GM13976 (cell line): ENCODE measurements around the gene MAP2K2.
"Not testable (repeated sequence)": the region's sequence is repeated elsewhere in the genome, so short reads cannot be mapped to it uniquely, and the experiment has no call there.

Source experiments
- DNase-seq: peaks from one replicate; pipeline ENCODE4 v3.0.0; 2012; ENCODE audit warnings: low spot score
- CTCF ChIP-seq: IDR thresholded peaks from 2 replicates; pipeline ENCODE4 v1.5.1; 2012; ENCODE audit warnings: borderline replicate concordance, mild to moderate bottlenecking; ENCODE audit not compliant: insufficient read depth; ENCODE audit errors: extremely low read depth, missing control alignments, control extremely low read depth
- in situ Hi-C: fragments of 300-500 bp; cut with MboI; formaldehyde crosslinking; loops from one replicate; pipeline ENCODE4 v1.12.0; 2022; ENCODE audit warnings: low sequenced_read_pairs, mixed read lengths, inconsistent platforms; ENCODE audit not compliant: unreplicated experiment

MAP2K2 gene

GRCh38 chr19:4154571-4155312, 30.8 kb upstream of the MAP2K2 start:
- TF ChIP-seq CTCF = no peak
- in situ Hi-C loops = no loop called here
- DNase-seq = no peak

GRCh38 chr19:4152241-4152998, 28.5 kb upstream of the MAP2K2 start:
- DNase-seq = peak; percentile 25
- in situ Hi-C loops = no loop called here
- no peak for TF ChIP-seq CTCF

- TF ChIP-seq CTCF = no peak
- in situ Hi-C loops = no loop called here
- DNase-seq = no peak
Measured at GRCh38 chr19:4151623-4152022, 27.7 kb upstream of the MAP2K2 start.

GRCh38 chr19:4149518-4150288, 25.8 kb upstream of the MAP2K2 start:
- no peak for DNase-seq
- TF ChIP-seq CTCF = no peak
- in situ Hi-C loops = no loop called here

- in situ Hi-C loops = no loop called here
- TF ChIP-seq CTCF = no peak
- peak; percentile 8 for DNase-seq
Measured at GRCh38 chr19:4144666-4145249, 20.8 kb upstream of the MAP2K2 start.

GRCh38 chr19:4142916-4143315, 19.0 kb upstream of the MAP2K2 start:
- in situ Hi-C loops, DNase-seq: not testable (repeated sequence)
